GM19438 (cell line): ENCODE measurements around the gene CRHR1.
"Not testable (repeated sequence)": the region's sequence is repeated elsewhere in the genome, so short reads cannot be mapped to it uniquely, and the experiment has no call there.

Experiments used
- ATAC-seq: cut with Tn5 transposase; IDR thresholded peaks from one replicate; pipeline ENCODE4 v1.9.1; 2021; ENCODE audit warnings: low read depth; ENCODE audit not compliant: unreplicated experiment

The CRHR1 gene

GRCh38 chr17:45784293-45784740 is at the start of gene CRHR1:
Gene CRHR1, plus strand, starts transcription at chr17:45784320. Its CDS starts 225 bp downstream, at chr17:45784545.
- ATAC-seq, result no peak

GRCh38 chr17:45734598-45734997 is 49.5 kb upstream of the CRHR1 start:
- ATAC-seq, result no peak

- ATAC-seq, result no peak
Measured at GRCh38 chr17:45735488-45735887, 48.6 kb upstream of the CRHR1 start.

- no peak for ATAC-seq
Measured at GRCh38 chr17:45739786-45740185, 44.3 kb upstream of the CRHR1 start.

- no peak for ATAC-seq
Measured at GRCh38 chr17:45740553-45741330, 43.4 kb upstream of the CRHR1 start.

- no peak for ATAC-seq
Measured at GRCh38 chr17:45742251-45742650, 41.9 kb upstream of the CRHR1 start.

- ATAC-seq, result no peak
Measured at GRCh38 chr17:45743626-45744326, 40.3 kb upstream of the CRHR1 start.

GRCh38 chr17:45744826-45745225 is 39.3 kb upstream of the CRHR1 start:
- ATAC-seq, result not testable (repeated sequence)

GRCh38 chr17:45745601-45746494 is 38.3 kb upstream of the CRHR1 start:
- no peak for ATAC-seq

- no peak for ATAC-seq
Measured at GRCh38 chr17:45747911-45748310, 36.2 kb upstream of the CRHR1 start.

- no peak for ATAC-seq
Measured at GRCh38 chr17:45748731-45749310, 35.3 kb upstream of the CRHR1 start.

GRCh38 chr17:45749831-45750335 is 34.2 kb upstream of the CRHR1 start:
- ATAC-seq, result no peak

- ATAC-seq, result no peak
Measured at GRCh38 chr17:45750779-45751440, 33.2 kb upstream of the CRHR1 start.

GRCh38 chr17:45751466-45751865 is 32.7 kb upstream of the CRHR1 start:
- ATAC-seq, result no peak

GRCh38 chr17:45752246-45752645 is 31.9 kb upstream of the CRHR1 start:
- no peak for ATAC-seq

- no peak for ATAC-seq
Measured at GRCh38 chr17:45753645-45754225, 30.4 kb upstream of the CRHR1 start.

GRCh38 chr17:45755050-45755449 is 29.1 kb upstream of the CRHR1 start:
- no peak for ATAC-seq

GRCh38 chr17:45756266-45756991 is 27.7 kb upstream of the CRHR1 start:
- no peak for ATAC-seq
